ENCODE data around the gene APBA2.

DNA sequence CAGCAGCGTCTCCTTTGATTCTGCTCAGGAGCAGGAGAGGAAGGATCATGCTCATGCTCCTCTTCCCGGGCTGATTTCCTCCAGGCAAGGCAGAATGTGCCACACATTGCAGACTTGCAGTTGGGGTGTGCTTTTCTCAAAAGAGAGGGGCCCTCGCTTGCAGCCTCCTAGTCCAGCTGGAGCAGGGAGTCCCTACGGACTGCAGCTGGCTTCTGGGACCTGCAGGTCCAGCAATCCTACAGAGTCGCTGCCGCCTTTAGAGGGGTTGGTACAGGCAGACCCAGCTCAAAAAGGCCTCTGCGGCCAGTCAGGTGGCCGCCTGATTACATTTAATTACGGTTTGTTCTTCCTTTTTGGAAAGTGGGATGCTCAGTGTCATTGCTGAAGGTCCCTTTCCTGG, 210.0 kb downstream of the APBA2 start:
- TF ChIP-seq CTCF (conservative IDR thresholded peaks at IDR 0.05; ENCODE audit: low read length) = no peak
- no peak for TF ChIP-seq EZH2phosphoT487 (IDR thresholded peaks at IDR 0.05; ENCODE audit: borderline replicate concordance)
